22Rv1 (cell line): Measurements from ENCODE around the gene INPP5D.
"Not testable (repeated sequence)": the region's sequence is repeated elsewhere in the genome, so short reads cannot be mapped to it uniquely, and the experiment has no call there.

Source experiments
- H3K27ac ChIP-seq: fragments of 450-650 bp; 2 replicates; pipeline ENCODE4 v1.5.1; 2017
- CTCF ChIP-seq: fragments of 450-650 bp; IDR thresholded peaks from 2 replicates; pipeline ENCODE4 v1.5.1; 2017; ENCODE audit warnings: mild to moderate bottlenecking
- ZFX ChIP-seq: fragments of 450-650 bp; IDR thresholded peaks from 2 replicates; pipeline ENCODE4 v1.6.1; 2017; ENCODE audit warnings: antibody characterized with exemption, borderline replicate concordance

Gene INPP5D

DNA sequence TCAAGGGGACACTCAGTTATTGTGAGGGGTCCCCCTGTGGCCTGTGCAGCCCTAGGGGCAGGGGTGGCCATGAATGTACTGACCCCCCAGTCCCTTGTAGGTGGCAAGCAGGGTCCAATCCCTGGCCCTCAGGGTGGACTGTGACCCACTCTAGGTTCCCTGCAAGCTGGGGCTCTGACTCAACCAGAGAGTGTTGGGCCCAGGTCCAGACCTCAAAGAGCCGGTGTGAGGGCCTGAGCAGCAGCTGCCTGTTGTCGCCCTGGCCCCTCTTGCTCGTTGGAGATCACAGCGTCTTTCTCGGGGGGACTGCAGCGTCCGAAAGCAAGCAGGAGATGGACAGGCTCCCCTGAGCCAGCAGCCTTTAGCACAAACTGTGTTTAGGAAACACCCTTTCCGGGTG, 124.5 kb downstream of the INPP5D start:
- H3K27ac ChIP-seq: no peak overlapping the region
- TF ChIP-seq CTCF: no peak
- no peak for TF ChIP-seq ZFX

DNA sequence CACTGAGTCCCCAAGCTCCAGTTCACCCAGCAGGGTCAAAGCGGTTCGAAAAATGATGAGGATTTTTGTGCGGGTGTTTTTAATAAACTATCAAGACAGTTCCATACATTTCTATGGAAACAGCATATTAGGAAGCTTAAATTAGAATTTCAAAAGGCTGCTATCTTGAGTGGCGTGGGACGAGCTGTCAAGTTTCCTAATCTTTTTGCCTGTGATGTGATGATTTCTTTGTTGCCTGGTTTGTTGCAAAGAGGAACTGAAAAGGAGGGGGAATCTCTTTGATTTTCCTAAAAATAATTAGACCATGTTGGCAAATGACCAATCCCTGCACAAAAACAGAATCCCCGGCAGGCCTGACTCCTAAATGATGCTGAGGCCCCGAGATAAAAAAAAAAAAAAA, 125.2 kb downstream of the INPP5D start:
- TF ChIP-seq CTCF (no peak), ZFX (no peak)
- no peak overlapping the region for H3K27ac ChIP-seq

DNA sequence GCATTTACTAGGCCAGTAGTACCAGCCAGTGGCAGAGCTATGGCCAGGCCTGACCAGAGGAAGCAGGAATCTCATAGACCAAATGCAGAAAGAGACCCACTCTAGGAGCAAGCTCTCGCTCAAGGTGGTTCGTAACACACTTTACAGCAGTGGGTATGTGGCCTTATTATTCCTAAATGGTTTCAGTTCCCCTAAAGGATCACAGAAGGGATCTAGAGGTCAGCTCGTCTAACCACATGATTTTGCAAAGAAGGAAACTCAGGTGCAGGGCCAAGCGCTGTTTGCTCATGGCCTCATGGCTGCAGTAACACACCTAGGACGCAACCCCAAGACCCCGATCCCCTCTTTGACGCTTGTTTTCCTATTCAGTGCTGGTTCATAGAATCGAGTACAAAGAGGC, 125.8 kb downstream of the INPP5D start:
- no peak overlapping the region for H3K27ac ChIP-seq
- TF ChIP-seq CTCF (no peak), ZFX (no peak)

GRCh38 chr2:233186851-233187250, 126.7 kb downstream of the INPP5D start:
- no peak overlapping the region for H3K27ac ChIP-seq
- TF ChIP-seq ZFX (no peak), CTCF (no peak)

GRCh38 chr2:233189025-233189424, 128.9 kb downstream of the INPP5D start:
- H3K27ac ChIP-seq: no peak overlapping the region
- TF ChIP-seq CTCF (no peak), ZFX (no peak)

DNA sequence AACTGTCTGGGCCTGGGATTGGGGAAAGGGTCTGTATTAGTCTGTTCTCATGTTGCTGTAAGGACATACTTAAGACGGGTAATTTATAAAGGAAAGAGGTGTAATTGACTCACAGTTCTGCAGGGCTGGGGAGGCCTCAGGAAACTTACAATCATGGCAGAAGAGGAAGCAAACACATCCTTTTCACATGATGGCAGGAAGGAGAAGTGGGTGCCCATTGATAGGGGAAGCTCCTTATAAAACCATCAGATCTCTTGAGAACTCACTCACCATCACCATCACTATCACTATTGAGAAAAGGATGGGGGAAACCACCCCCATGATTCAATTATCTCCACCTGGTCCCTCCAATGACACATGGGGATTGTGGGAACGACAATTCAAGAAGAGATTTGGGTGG, 130.9 kb downstream of the INPP5D start:
- H3K27ac ChIP-seq: not testable (repeated sequence)

GRCh38 chr2:233193738-233194137, 133.6 kb downstream of the INPP5D start:
- no peak overlapping the region for H3K27ac ChIP-seq
- no peak for TF ChIP-seq CTCF
- no peak for TF ChIP-seq ZFX

GRCh38 chr2:233195027-233195426, 134.9 kb downstream of the INPP5D start:
- TF ChIP-seq CTCF (no peak), ZFX (no peak)
- no peak overlapping the region for H3K27ac ChIP-seq
